Measurements from ENCODE around the gene HYAL1.

The HYAL1 gene

GRCh38 chr3:50334339-50335075 is 31.1 kb upstream of the HYAL1 start:
- DNase-seq (ENCODE audit: low spot score) = no peak

GRCh38 chr3:50333744-50334328 is 30.5 kb upstream of the HYAL1 start:
- no peak for DNase-seq (ENCODE audit: low spot score)

- DNase-seq (ENCODE audit: low spot score) = no peak
These were observed 28.1 kb upstream of the HYAL1 start for GRCh38 chr3:50331364-50331907.

- no peak for DNase-seq (ENCODE audit: low spot score)
These were observed 27.0 kb upstream of the HYAL1 start for GRCh38 chr3:50330330-50330729.

GRCh38 chr3:50327943-50328691 is 24.7 kb upstream of the HYAL1 start, which contains the start of gene TUSC2:
Gene TUSC2, minus strand, starts transcription at chr3:50328223. Its CDS starts 124 bp downstream, at chr3:50328099.
- peak; percentile 95 for DNase-seq (ENCODE audit: low spot score)

- DNase-seq (ENCODE audit: low spot score) = no peak
These were observed 23.8 kb upstream of the HYAL1 start for GRCh38 chr3:50327129-50327528.

- DNase-seq (ENCODE audit: low spot score) = no peak
These were observed 22.8 kb upstream of the HYAL1 start for GRCh38 chr3:50326182-50326541.

GRCh38 chr3:50325497-50326181 is 22.3 kb upstream of the HYAL1 start:
- no peak for DNase-seq (ENCODE audit: low spot score)

- DNase-seq (ENCODE audit: low spot score) = no peak
These were observed 21.7 kb upstream of the HYAL1 start for GRCh38 chr3:50325113-50325480.

GRCh38 chr3:50324351-50325112 is 21.2 kb upstream of the HYAL1 start:
- DNase-seq (ENCODE audit: low spot score) = peak; percentile 71

- DNase-seq (ENCODE audit: low spot score) = no peak
These were observed 20.3 kb upstream of the HYAL1 start for GRCh38 chr3:50323614-50324199.

- no peak for DNase-seq (ENCODE audit: low spot score)
These were observed 19.8 kb upstream of the HYAL1 start for GRCh38 chr3:50323092-50323600.

- no peak for DNase-seq (ENCODE audit: low spot score)
These were observed 19.2 kb upstream of the HYAL1 start, which contains the start of gene HYAL2 for GRCh38 chr3:50322386-50323091. Gene HYAL2, minus strand, starts transcription at chr3:50322745. Its CDS starts 2,256 bp downstream, at chr3:50320489.

- DNase-seq (ENCODE audit: low spot score) = no peak
These were observed 18.7 kb upstream of the HYAL1 start for GRCh38 chr3:50322115-50322385.

GRCh38 chr3:50321336-50322114 is 18.2 kb upstream of the HYAL1 start:
- peak; percentile 89 for DNase-seq (ENCODE audit: low spot score)

- peak; percentile 67 for DNase-seq (ENCODE audit: low spot score)
These were observed 17.5 kb upstream of the HYAL1 start for GRCh38 chr3:50320853-50321335.

- no peak for DNase-seq (ENCODE audit: low spot score)
These were observed 16.7 kb upstream of the HYAL1 start for GRCh38 chr3:50319894-50320625.

- DNase-seq (ENCODE audit: low spot score) = no peak
These were observed 16.0 kb upstream of the HYAL1 start for GRCh38 chr3:50319181-50319893.

Data from SK-N-DZ (cell line).